Putamen (tissue), 1 donor: ENCODE results near the gene PEX12.
"Not testable (repeated sequence)": the region's sequence is repeated elsewhere in the genome, so short reads cannot be mapped to it uniquely, and the experiment has no call there.

ENCODE experiments used
- DNase-seq: peaks from one replicate; pipeline ENCODE4 v3.0.0-alpha.2; 2016; ENCODE audit warnings: low spot score

PEX12 gene

GRCh38 chr17:35577830-35578196, 558 bp downstream of the PEX12 start:
- no peak for DNase-seq

- DNase-seq: no peak
Measured at GRCh38 chr17:35575759-35576158, 2.6 kb downstream of the PEX12 start.

GRCh38 chr17:35569405-35569804, 9.0 kb downstream of the PEX12 start:
- no peak for DNase-seq

GRCh38 chr17:35568561-35568960, 9.8 kb downstream of the PEX12 start:
- DNase-seq: no peak

GRCh38 chr17:35566968-35567367, 11.4 kb downstream of the PEX12 start:
- DNase-seq: no peak

- not testable (repeated sequence) for DNase-seq
Measured at GRCh38 chr17:35563181-35563580, 15.2 kb downstream of the PEX12 start.

GRCh38 chr17:35560703-35561102, 17.7 kb downstream of the PEX12 start, which contains the start of gene SLFN14:
Gene SLFN14 (minus strand): TSS chr17:35560819. CDS start chr17:35558062, 2,757 bp downstream.
- DNase-seq: no peak

- no peak for DNase-seq
Measured at GRCh38 chr17:35559495-35560210, 18.7 kb downstream of the PEX12 start.

- no peak for DNase-seq
Measured at GRCh38 chr17:35557353-35557752, 21.0 kb downstream of the PEX12 start.

- DNase-seq: no peak
Measured at GRCh38 chr17:35555691-35556090, 22.7 kb downstream of the PEX12 start.

GRCh38 chr17:35554668-35555067, 23.7 kb downstream of the PEX12 start:
- DNase-seq: no peak

- DNase-seq: no peak
Measured at GRCh38 chr17:35553310-35553709, 25.1 kb downstream of the PEX12 start.

- no peak for DNase-seq
Measured at GRCh38 chr17:35548978-35549377, 29.4 kb downstream of the PEX12 start.

- DNase-seq: no peak
Measured at GRCh38 chr17:35548208-35548810, 30.1 kb downstream of the PEX12 start.

- no peak for DNase-seq
Measured at GRCh38 chr17:35546487-35546886, 31.9 kb downstream of the PEX12 start.

- DNase-seq: no peak
Measured at GRCh38 chr17:35545150-35545549, 33.2 kb downstream of the PEX12 start.

GRCh38 chr17:35543856-35544255, 34.5 kb downstream of the PEX12 start:
- DNase-seq: no peak

GRCh38 chr17:35542990-35543389, 35.4 kb downstream of the PEX12 start:
- DNase-seq: no peak

- no peak for DNase-seq
Measured at GRCh38 chr17:35541434-35541833, 36.9 kb downstream of the PEX12 start.

- no peak for DNase-seq
Measured at GRCh38 chr17:35540589-35541404, 37.6 kb downstream of the PEX12 start.

- no peak for DNase-seq
Measured at GRCh38 chr17:35539659-35540026, 38.7 kb downstream of the PEX12 start.

- DNase-seq: no peak
Measured at GRCh38 chr17:35537601-35538141, 40.7 kb downstream of the PEX12 start, which contains the start of gene SLFN12L. Gene SLFN12L (minus strand): TSS chr17:35537678. CDS start chr17:35522364, 15,314 bp downstream.
